ENCODE results near the gene MAP3K15.

MAP3K15 gene

GRCh38 chrX:19354625-19355024 is 160.7 kb downstream of the MAP3K15 start:
- no peak for TF ChIP-seq CTCF (conservative IDR thresholded peaks at IDR 0.05; ENCODE audit: low read depth, low read length)
- no peak for DNase-seq (ENCODE audit: low read depth)

GRCh38 chrX:19350941-19351384 is 164.3 kb downstream of the MAP3K15 start:
- TF ChIP-seq CTCF (conservative IDR thresholded peaks at IDR 0.05; ENCODE audit: low read depth, low read length): no peak
- no peak for DNase-seq (ENCODE audit: low read depth)
- H3K4me3 ChIP-seq (ENCODE audit: low read depth, low read length): no peak overlapping the region

More at GRCh38 chrX:19354625-19355024, 160.7 kb downstream of the MAP3K15 start:
- no peak overlapping the region for H3K4me3 ChIP-seq (ENCODE audit: low read depth, low read length)

- TF ChIP-seq CTCF (conservative IDR thresholded peaks at IDR 0.05; ENCODE audit: low read depth, low read length): no peak
- no peak overlapping the region for H3K4me3 ChIP-seq (ENCODE audit: low read depth, low read length)
- DNase-seq (ENCODE audit: low read depth): no peak
Observed at GRCh38 chrX:19349264-19349663, 166.0 kb downstream of the MAP3K15 start.

- H3K4me3 ChIP-seq (ENCODE audit: low read depth, low read length): no peak overlapping the region
- peak; percentile 8 for DNase-seq (ENCODE audit: low read depth)
- no peak for TF ChIP-seq CTCF (conservative IDR thresholded peaks at IDR 0.05; ENCODE audit: low read depth, low read length)
Observed at GRCh38 chrX:19347916-19348315, 167.4 kb downstream of the MAP3K15 start.

GRCh38 chrX:19344661-19345060 is 170.6 kb downstream of the MAP3K15 start:
- TF ChIP-seq CTCF (conservative IDR thresholded peaks at IDR 0.05; ENCODE audit: low read depth, low read length): no peak
- peak overlapping the region; percentile 81 for H3K4me3 ChIP-seq (ENCODE audit: low read depth, low read length)
- DNase-seq (ENCODE audit: low read depth): no peak

- no peak for TF ChIP-seq CTCF (conservative IDR thresholded peaks at IDR 0.05; ENCODE audit: low read depth, low read length)
- H3K4me3 ChIP-seq (ENCODE audit: low read depth, low read length): peak within 1 kb of the TSS; percentile 81
- peak; percentile 92 for DNase-seq (ENCODE audit: low read depth)
Observed at GRCh38 chrX:19343535-19344408, 171.5 kb downstream of the MAP3K15 start, which contains the start of gene PDHA1. Gene PDHA1 (plus strand): TSS chrX:19343927. CDS start chrX:19344038, 111 bp downstream.

All from choroid plexus epithelial cell (primary cell).